T-helper 22 cell (primary cell): ENCODE measurements around the gene VTA1.

Experiments used
- DNase-seq: peaks from one replicate; pipeline ENCODE4 v3.0.0-alpha.2; 2020; ENCODE audit warnings: low read depth

VTA1 gene

GRCh38 chr6:142271476-142271875, 124.4 kb downstream of the VTA1 start:
- no peak for DNase-seq
